ENCODE data around the gene LRP5.

LRP5 gene

DNA sequence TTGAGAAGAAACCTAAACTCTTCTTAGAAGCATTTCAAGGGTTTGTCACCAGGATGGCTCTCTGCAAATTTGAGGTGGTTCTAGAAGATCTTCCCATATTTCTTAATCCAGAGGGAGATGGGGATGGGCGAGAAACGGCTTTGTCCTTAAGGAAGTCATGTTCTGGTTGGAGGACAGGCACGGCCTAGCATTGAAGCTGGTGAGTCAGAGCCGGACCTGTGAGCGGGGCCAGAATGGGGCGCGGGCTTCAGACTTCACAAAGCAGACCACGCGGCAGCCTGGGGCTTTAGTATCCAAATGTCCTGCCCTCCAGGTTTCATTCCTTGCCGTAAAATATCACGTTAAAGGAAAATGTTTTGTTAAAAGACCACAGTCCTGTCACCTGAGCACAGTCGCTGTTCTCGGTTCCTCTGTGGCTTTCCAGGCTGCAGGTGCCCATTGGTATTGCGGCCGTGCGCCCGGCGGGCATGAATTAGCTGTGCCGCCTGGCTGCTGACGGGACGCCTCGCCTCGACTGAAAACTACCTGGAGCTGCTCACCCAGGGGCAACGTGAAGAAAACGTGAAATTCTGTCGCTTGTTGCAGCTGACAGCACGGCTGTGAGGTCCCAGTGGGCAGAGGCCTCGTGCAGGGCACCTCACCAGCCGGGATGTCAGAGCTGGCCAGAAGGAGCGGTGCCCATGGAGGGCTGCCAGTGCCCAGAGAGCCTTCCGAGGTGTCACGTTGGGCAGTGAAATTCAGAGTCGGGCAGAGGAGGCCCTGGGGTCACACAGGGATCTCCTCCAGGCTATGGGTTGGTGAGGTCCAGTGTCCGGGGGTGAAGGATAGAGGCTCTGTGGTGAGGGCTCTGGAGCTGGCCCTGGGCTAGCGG is 59.0 kb downstream of the LRP5 start:
- DNase-seq (ENCODE audit: low spot score), result no peak

- no peak for DNase-seq (ENCODE audit: low spot score)
Measured at GRCh38 chr11:68372114-68372513, 59.7 kb downstream of the LRP5 start.

GRCh38 chr11:68372625-68373024 is 60.2 kb downstream of the LRP5 start:
- DNase-seq (ENCODE audit: low spot score), result no peak

GRCh38 chr11:68373189-68373814 is 60.9 kb downstream of the LRP5 start:
- no peak for DNase-seq (ENCODE audit: low spot score)

- DNase-seq (ENCODE audit: low spot score), result no peak
Measured at GRCh38 chr11:68373815-68374501, 61.6 kb downstream of the LRP5 start.

- no peak for DNase-seq (ENCODE audit: low spot score)
Measured at GRCh38 chr11:68374531-68374930, 62.1 kb downstream of the LRP5 start.

GRCh38 chr11:68375337-68375736 is 62.9 kb downstream of the LRP5 start:
- DNase-seq (ENCODE audit: low spot score), result no peak

DNA sequence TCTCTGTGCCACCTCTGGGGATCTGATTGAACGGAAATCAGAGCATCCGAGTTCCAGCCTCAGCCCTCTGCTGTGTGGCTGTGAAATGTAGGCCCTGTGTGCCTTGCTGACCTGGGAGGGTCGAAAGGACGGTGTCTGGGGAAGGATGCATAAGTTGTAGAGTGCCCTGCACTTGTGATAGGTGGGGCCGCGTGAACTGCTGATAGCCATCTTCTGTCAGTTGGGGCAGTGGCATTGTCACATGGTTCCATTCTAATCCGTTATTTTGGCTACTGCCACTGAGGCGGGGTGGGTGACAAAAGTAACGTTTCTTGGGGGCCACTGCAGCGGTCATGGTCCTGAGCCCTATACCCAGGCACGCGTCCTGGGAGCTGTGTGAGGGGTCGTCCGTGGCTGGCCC is 63.4 kb downstream of the LRP5 start:
- no peak for DNase-seq (ENCODE audit: low spot score)

- no peak for DNase-seq (ENCODE audit: low spot score)
Measured at GRCh38 chr11:68377389-68377795, 65.0 kb downstream of the LRP5 start.

DNA sequence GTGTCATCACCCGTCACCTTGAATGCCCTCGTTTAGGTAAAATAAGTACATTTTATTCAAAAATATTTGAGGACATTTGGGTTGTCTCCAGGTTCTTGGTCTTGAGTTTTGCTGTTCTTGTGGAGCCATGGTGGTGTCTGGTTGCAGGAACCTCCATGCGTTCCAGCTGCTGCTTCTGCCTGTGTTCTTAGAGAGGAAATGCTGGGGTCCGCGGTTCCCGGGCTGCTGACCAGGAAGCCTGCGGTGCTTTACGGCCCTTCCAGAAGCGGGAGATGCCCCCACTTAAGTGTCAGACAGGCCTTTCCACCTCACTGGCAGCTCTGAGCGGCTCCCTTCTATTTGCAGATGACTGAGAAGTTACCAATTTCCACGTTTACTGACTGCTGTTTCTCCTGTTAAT is 66.8 kb downstream of the LRP5 start:
- no peak for DNase-seq (ENCODE audit: low spot score)

DNA sequence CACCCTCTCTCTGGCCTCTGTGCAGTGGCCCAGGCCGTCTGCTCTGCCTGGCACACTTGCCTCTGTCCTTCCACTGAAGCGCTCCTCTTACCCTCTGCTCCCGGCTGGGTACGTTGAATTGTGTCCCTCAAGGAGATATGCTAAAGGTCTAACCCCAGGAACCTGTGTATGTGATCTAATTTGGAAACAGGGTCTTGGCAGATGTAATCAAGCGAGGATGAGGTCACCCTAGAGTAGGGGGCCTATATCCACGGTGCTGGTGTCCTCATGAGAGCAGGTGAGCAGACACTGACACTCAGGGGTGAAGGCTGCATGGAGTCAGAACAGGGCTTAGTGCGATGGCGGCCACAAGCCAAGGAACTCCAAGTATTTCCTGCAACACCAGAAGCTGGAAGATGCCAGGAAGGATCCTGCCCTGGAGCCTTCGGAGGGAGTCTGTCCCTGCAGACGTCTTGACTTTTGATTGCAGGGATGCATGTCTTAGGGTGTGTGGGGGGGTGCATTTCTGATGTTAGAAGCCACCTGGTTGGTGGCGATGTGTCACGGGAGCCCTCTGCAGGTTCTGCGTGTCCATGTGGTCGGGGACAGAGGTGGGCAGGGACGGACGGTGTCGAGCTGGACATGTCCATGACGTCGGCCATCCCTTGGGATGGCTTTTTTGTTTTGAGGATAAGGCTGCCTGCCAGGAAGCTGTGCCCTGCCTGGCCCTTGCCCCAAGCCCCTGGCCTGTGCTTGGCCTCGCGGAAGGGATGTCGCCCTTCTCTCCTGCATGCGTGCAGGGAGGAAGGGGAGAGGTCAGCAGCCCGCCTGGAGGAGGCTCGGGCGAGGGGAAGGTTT is 68.6 kb downstream of the LRP5 start:
- DNase-seq (ENCODE audit: low spot score), result no peak

- DNase-seq (ENCODE audit: low spot score), result no peak
Measured at GRCh38 chr11:68381716-68382115, 69.3 kb downstream of the LRP5 start.

DNA sequence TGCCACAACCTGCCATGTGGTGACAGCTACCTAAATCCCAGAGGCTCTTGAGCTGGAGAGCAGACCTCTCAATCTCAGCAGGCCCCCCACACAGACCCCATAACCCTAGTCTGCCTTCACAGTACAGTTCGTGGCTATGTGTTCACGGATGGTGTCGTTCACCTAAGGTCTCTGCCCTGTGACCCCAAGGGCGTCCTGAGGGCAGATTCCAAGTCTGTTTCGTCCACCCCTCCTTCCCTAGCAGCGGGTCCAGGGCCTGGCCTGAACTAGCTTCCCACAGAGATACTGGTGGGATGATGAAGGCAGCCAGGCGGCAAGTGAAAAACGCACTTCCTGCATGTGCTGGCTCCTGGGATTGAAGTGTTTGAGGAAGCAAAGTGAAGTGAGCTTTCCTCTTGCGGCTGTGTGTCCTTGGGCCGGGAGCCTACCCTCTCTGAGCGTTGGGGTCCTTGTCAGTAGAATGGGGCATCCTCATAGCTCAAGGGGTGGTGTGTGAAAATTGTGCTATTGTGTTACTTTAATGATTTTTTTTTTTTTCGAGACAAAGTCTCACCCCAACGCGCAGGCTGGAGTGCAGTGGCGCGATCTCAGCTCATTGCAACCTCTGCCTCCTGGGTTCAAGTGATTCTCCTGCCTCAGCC is 70.1 kb downstream of the LRP5 start:
- no peak for DNase-seq (ENCODE audit: low spot score)

- peak; percentile 75 for DNase-seq (ENCODE audit: low spot score)
Measured at GRCh38 chr11:68383976-68384501, 71.6 kb downstream of the LRP5 start.

GRCh38 chr11:68384530-68385081 is 72.2 kb downstream of the LRP5 start:
- DNase-seq (ENCODE audit: low spot score), result no peak

DNA sequence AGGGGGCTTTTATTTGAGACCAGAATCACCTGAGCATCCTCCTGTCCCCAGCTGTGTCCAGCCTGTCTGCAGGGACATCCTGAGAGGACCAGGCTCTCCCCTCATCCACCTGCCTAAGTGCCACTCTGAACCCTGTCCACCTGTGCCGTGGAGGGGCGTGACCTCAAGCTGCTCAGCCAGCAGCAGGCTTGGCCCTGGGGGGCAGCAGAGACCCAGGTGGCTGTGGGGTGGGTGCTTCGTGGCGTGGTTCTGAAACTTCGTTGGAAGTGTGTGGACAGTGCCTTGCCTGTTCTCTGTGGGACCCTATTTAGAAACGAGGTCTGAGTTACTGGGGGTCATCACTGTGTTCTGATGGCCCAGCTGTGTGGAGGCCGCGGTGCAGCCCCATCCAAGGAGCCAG is 72.7 kb downstream of the LRP5 start:
- no peak for DNase-seq (ENCODE audit: low spot score)

DNA sequence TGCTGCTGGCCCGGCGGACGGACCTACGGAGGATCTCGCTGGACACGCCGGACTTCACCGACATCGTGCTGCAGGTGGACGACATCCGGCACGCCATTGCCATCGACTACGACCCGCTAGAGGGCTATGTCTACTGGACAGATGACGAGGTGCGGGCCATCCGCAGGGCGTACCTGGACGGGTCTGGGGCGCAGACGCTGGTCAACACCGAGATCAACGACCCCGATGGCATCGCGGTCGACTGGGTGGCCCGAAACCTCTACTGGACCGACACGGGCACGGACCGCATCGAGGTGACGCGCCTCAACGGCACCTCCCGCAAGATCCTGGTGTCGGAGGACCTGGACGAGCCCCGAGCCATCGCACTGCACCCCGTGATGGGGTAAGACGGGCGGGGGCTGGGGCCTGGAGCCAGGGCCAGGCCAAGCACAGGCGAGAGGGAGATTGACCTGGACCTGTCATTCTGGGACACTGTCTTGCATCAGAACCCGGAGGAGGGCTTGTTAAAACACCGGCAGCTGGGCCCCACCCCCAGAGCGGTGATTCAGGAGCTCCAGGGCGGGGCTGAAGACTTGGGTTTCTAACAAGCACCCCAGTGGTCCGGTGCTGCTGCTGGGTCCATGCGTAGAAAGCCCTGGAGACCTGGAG is 74.1 kb downstream of the LRP5 start:
- DNase-seq (ENCODE audit: low spot score), result no peak

- no peak for DNase-seq (ENCODE audit: low spot score)
Measured at GRCh38 chr11:68387840-68388239, 75.4 kb downstream of the LRP5 start.

DNA sequence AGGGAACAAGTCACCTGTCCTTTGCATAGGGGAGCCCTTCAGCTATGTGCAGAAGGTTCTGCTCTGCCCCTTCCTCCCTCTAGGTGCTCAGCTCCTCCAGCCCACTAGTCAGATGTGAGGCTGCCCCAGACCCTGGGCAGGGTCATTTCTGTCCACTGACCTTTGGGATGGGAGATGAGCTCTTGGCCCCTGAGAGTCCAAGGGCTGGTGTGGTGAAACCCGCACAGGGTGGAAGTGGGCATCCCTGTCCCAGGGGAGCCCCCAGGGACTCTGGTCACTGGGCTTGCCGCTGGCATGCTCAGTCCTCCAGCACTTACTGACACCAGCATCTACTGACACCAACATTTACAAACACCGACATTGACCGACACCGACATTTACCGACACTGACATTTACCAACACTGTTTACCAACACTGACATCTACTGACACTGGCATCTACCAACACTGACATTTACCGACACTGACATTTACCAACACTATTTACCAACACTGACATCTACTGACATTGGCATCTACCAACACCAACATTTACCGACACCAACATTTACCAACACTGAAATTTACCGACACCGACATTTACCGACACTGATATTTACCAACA is 76.3 kb downstream of the LRP5 start:
- DNase-seq (ENCODE audit: low spot score), result no peak

- no peak for DNase-seq (ENCODE audit: low spot score)
Measured at GRCh38 chr11:68390315-68390714, 77.9 kb downstream of the LRP5 start.
